Measurements from ENCODE around the gene MORN1. TPM values are rescaled to one million over a fixed set of nuclear protein-coding genes. Genes with fewer than 3 reads are reported as not detected.
"Not testable (repeated sequence)": the region's sequence is repeated elsewhere in the genome, so short reads cannot be mapped to it uniquely, and the experiment has no call there.

The MORN1 gene
- polyA plus RNA-seq, 1 donor from 2014 or later: 10.9 TPM

- H3K9me2 ChIP-seq (ENCODE audit: insufficient read depth, low read length): no peaks in the 10 kb centered on the region
- H2AFZ ChIP-seq (ENCODE audit: low read depth, low read length): no peak overlapping the region
- H3K27ac ChIP-seq (ENCODE audit: low read length): no peak overlapping the region
Observed at GRCh38 chr1:2330035-2330434, 61.3 kb downstream of the MORN1 start.

GRCh38 chr1:2328676-2329455, 62.5 kb downstream of the MORN1 start:
- Histone ChIP-seq H3K9me2 (ENCODE audit: insufficient read depth, low read length) (no peaks in the 10 kb centered on the region), H3K4me2 (ENCODE audit: low read length) (no peak overlapping the region), H3K27me3 (ENCODE audit: insufficient read depth, low read depth, low read length) (peaks cover 5% of the 10 kb centered on the region), H3K4me3 (ENCODE audit: low read length) (no peak overlapping the region), H3K9me3 (ENCODE audit: low read length) (no peaks in the 10 kb centered on the region), H3K27ac (ENCODE audit: low read length) (no peak overlapping the region), H4K20me1 (ENCODE audit: insufficient read depth) (no peaks in the 10 kb centered on the region), H3K79me2 (replicated peaks; ENCODE audit: insufficient read depth, low read length) (no peaks in the 10 kb centered on the region), H3F3A (ENCODE audit: insufficient read depth, low read length, poor library complexity, severe bottlenecking) (no peaks in the 10 kb centered on the region), H3K9ac (ENCODE audit: low read length) (no peak overlapping the region), H2AFZ (ENCODE audit: low read depth, low read length) (no peak overlapping the region), H3K36me3 (ENCODE audit: insufficient read depth, low read length) (no peaks in the 10 kb centered on the region)
- TF ChIP-seq RAD21 (conservative IDR thresholded peaks at IDR 0.05): no peak
- TF ChIP-seq MXI1 (conservative IDR thresholded peaks at IDR 0.05; ENCODE audit: poor library complexity, severe bottlenecking): no peak
- TF ChIP-seq EZH2 (IDR thresholded peaks at IDR 0.05; ENCODE audit: borderline replicate concordance, insufficient read depth, low read length, poor library complexity, severe bottlenecking): no peak
- no peak for TF ChIP-seq CTCF (IDR thresholded peaks at IDR 0.05; ENCODE audit: poor library complexity, severe bottlenecking)
- TF ChIP-seq EP300 (conservative IDR thresholded peaks at IDR 0.05; ENCODE audit: poor library complexity, severe bottlenecking): no peak

More at GRCh38 chr1:2330035-2330434, 61.3 kb downstream of the MORN1 start:
- H3K4me2 ChIP-seq (ENCODE audit: low read length): no peak overlapping the region
- H3K9me3 ChIP-seq (ENCODE audit: low read length): no peaks in the 10 kb centered on the region
- H3F3A ChIP-seq (ENCODE audit: insufficient read depth, low read length, poor library complexity, severe bottlenecking): no peaks in the 10 kb centered on the region
- H3K27me3 ChIP-seq (ENCODE audit: insufficient read depth, low read depth, low read length): no peaks in the 10 kb centered on the region
- no peaks in the 10 kb centered on the region for H3K36me3 ChIP-seq (ENCODE audit: insufficient read depth, low read length)
- H3K79me2 ChIP-seq (replicated peaks; ENCODE audit: insufficient read depth, low read length): no peaks in the 10 kb centered on the region
- no peaks in the 10 kb centered on the region for H4K20me1 ChIP-seq (ENCODE audit: insufficient read depth)
- H3K4me3 ChIP-seq (ENCODE audit: low read length): no peak overlapping the region
- no peak overlapping the region for H3K9ac ChIP-seq (ENCODE audit: low read length)
- TF ChIP-seq POLR2AphosphoS5 (IDR thresholded peaks at IDR 0.05): no peak
- no peak for TF ChIP-seq MXI1 (conservative IDR thresholded peaks at IDR 0.05; ENCODE audit: poor library complexity, severe bottlenecking)
- no peak for TF ChIP-seq TAF1 (IDR thresholded peaks at IDR 0.05; ENCODE audit: low read depth)
- TF ChIP-seq EZH2 (IDR thresholded peaks at IDR 0.05; ENCODE audit: borderline replicate concordance, insufficient read depth, low read length, poor library complexity, severe bottlenecking): no peak
- TF ChIP-seq EP300 (conservative IDR thresholded peaks at IDR 0.05; ENCODE audit: poor library complexity, severe bottlenecking): no peak

- no peak overlapping the region for H3K4me3 ChIP-seq (ENCODE audit: low read length)
- H3K27me3 ChIP-seq (ENCODE audit: insufficient read depth, low read depth, low read length): peaks cover 5% of the 10 kb centered on the region
- H3K9me3 ChIP-seq (ENCODE audit: low read length): no peaks in the 10 kb centered on the region
- H2AFZ ChIP-seq (ENCODE audit: low read depth, low read length): no peak overlapping the region
- no peaks in the 10 kb centered on the region for H3F3A ChIP-seq (ENCODE audit: insufficient read depth, low read length, poor library complexity, severe bottlenecking)
- H3K9me2 ChIP-seq (ENCODE audit: insufficient read depth, low read length): no peaks in the 10 kb centered on the region
- H3K4me2 ChIP-seq (ENCODE audit: low read length): no peak overlapping the region
- no peaks in the 10 kb centered on the region for H3K79me2 ChIP-seq (replicated peaks; ENCODE audit: insufficient read depth, low read length)
- no peaks in the 10 kb centered on the region for H4K20me1 ChIP-seq (ENCODE audit: insufficient read depth)
- no peak overlapping the region for H3K9ac ChIP-seq (ENCODE audit: low read length)
- TF ChIP-seq RAD21 (conservative IDR thresholded peaks at IDR 0.05): no peak
- no peaks in the 10 kb centered on the region for H3K36me3 ChIP-seq (ENCODE audit: insufficient read depth, low read length)
- no peak overlapping the region for H3K27ac ChIP-seq (ENCODE audit: low read length)
Observed at GRCh38 chr1:2327841-2328240, 63.5 kb downstream of the MORN1 start.

- H3K4me2 ChIP-seq (ENCODE audit: low read length); H3K9me2 ChIP-seq (ENCODE audit: insufficient read depth, low read length); H3K9ac ChIP-seq (ENCODE audit: low read length); H3K9me3 ChIP-seq (ENCODE audit: low read length); H4K20me1 ChIP-seq (ENCODE audit: insufficient read depth); H3K36me3 ChIP-seq (ENCODE audit: insufficient read depth, low read length); H2AFZ ChIP-seq (ENCODE audit: low read depth, low read length); H3K79me2 ChIP-seq (replicated peaks; ENCODE audit: insufficient read depth, low read length); H3K27ac ChIP-seq (ENCODE audit: low read length); H3K4me3 ChIP-seq (ENCODE audit: low read length); H3F3A ChIP-seq (ENCODE audit: insufficient read depth, low read length, poor library complexity, severe bottlenecking); H3K27me3 ChIP-seq (ENCODE audit: insufficient read depth, low read depth, low read length): not testable (repeated sequence)
Observed at GRCh38 chr1:2327162-2327561, 64.2 kb downstream of the MORN1 start.

Measured in neural cell (in vitro differentiated cells).